ENCODE measurements around the gene ABHD12B.

DNA sequence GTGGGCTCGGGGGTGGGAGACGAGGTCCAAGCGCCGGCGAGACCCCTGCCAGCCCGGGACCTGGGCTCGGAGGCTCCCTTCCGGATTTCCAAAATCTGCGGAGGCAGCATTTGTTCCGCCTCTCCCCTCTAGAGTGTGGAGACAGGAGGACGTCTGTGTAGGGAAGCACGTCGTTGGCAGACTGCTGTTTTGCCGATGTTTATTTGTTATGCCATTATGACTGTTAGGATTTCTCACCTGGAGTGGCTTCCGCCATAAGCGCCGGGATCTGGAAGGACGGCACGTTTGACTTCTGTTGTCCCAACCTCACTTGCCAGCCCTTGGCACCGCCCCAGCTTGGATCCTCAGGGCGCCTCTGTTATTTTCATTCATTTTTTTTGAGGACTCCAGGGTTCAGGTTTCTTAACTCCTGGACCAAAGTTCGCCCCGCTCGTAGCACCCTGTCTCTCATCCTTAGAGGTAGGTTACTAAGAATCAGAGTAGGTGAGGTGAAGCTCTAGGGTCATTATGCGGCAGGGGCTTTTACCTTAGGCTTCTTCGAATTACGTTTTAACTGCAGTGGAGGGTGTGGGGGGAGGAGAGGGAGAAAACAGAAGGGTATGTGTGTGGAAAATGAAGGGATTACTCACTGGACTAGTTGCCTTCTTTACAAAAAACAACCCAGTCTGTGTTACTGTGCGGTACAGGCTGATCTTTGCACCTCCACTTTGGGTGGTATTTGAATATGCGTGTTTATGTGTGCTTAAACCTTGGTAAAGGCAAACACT is 73.0 kb downstream of the ABHD12B start:
- TF ChIP-seq, protein P1, sequence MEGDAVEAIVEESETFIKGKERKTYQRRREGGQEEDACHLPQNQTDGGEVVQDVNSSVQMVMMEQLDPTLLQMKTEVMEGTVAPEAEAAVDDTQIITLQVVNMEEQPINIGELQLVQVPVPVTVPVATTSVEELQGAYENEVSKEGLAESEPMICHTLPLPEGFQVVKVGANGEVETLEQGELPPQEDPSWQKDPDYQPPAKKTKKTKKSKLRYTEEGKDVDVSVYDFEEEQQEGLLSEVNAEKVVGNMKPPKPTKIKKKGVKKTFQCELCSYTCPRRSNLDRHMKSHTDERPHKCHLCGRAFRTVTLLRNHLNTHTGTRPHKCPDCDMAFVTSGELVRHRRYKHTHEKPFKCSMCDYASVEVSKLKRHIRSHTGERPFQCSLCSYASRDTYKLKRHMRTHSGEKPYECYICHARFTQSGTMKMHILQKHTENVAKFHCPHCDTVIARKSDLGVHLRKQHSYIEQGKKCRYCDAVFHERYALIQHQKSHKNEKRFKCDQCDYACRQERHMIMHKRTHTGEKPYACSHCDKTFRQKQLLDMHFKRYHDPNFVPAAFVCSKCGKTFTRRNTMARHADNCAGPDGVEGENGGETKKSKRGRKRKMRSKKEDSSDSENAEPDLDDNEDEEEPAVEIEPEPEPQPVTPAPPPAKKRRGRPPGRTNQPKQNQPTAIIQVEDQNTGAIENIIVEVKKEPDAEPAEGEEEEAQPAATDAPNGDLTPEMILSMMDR (conservative IDR thresholded peaks at IDR 0.05; ENCODE audit: low read depth, low read length): no peak
- TF ChIP-seq EZH2 (IDR thresholded peaks at IDR 0.05; ENCODE audit: borderline replicate concordance, low read depth, low read length, poor library complexity, severe bottlenecking): no peak

Measured in A673 (cell line).